Calu3 (cell line): Measurements from ENCODE around the gene IFIT5. TPM values are rescaled to one million over a fixed set of nuclear protein-coding genes. Genes with fewer than 3 reads are reported as not detected.

Source experiments
- BruUV-seq: library from RNA; stranded (reverse); fragments of 400-500 nt; replicated peaks from 2 replicates; lab custom pipeline; 2021; lab: Mats Ljungman, UMichigan
- CTCF ChIA-PET: fragments of 300-600 bp; sonication (Branson Sonifier 250); formaldehyde crosslinking; loops from one replicate; lab custom pipeline; 2022; ENCODE audit warnings: antibody characterized with exemption; lab: Charles Lee
- DNase-seq: peaks from one replicate; pipeline ENCODE4 v3.0.0; 2022
- H3K27ac Mint-ChIP-seq: one replicate; pipeline ENCODE4 v1.8.0; 2022; ENCODE audit warnings: mixed read lengths; ENCODE audit not compliant: unreplicated experiment
- H3K27me3 Mint-ChIP-seq: one replicate; pipeline ENCODE4 v1.8.0; 2022; ENCODE audit warnings: mixed read lengths; ENCODE audit not compliant: unreplicated experiment
- H3K36me3 Mint-ChIP-seq: one replicate; pipeline ENCODE4 v1.8.0; 2022; ENCODE audit warnings: mild to moderate bottlenecking, moderate library complexity, mixed read lengths; ENCODE audit not compliant: insufficient read depth, unreplicated experiment
- H3K4me1 Mint-ChIP-seq: one replicate; pipeline ENCODE4 v1.8.0; 2022; ENCODE audit warnings: mild to moderate bottlenecking, low read depth, mixed read lengths; ENCODE audit not compliant: unreplicated experiment
- H3K4me3 Mint-ChIP-seq: one replicate; pipeline ENCODE4 v1.8.0; 2022; ENCODE audit warnings: mild to moderate bottlenecking, low read depth, moderate library complexity, mixed read lengths; ENCODE audit not compliant: unreplicated experiment
- H3K9me3 Mint-ChIP-seq: one replicate; pipeline ENCODE4 v1.8.0; 2022; ENCODE audit warnings: low read depth, mixed read lengths; ENCODE audit not compliant: unreplicated experiment
- CTCF ChIP-seq: fragments of 200-600 bp; IDR thresholded peaks from one replicate; pipeline ENCODE4 v1.8.0; 2022; ENCODE audit warnings: antibody characterized with exemption; ENCODE audit not compliant: unreplicated experiment
- intact Hi-C: fragments of 100-400 bp; cut with micrococcal nuclease; formaldehyde crosslinking; loops from one replicate; pipeline ENCODE4 v1.10.0; 2022; ENCODE audit not compliant: unreplicated experiment
- total RNA-seq: library from RNA; stranded (reverse); gene quantifications from 2 replicates; pipeline ENCODE4 v1.2.3, GENCODE V29; 2022

The IFIT5 gene
- total RNA-seq, 1 experiment from 2014 or later = 13.8 TPM

DNA sequence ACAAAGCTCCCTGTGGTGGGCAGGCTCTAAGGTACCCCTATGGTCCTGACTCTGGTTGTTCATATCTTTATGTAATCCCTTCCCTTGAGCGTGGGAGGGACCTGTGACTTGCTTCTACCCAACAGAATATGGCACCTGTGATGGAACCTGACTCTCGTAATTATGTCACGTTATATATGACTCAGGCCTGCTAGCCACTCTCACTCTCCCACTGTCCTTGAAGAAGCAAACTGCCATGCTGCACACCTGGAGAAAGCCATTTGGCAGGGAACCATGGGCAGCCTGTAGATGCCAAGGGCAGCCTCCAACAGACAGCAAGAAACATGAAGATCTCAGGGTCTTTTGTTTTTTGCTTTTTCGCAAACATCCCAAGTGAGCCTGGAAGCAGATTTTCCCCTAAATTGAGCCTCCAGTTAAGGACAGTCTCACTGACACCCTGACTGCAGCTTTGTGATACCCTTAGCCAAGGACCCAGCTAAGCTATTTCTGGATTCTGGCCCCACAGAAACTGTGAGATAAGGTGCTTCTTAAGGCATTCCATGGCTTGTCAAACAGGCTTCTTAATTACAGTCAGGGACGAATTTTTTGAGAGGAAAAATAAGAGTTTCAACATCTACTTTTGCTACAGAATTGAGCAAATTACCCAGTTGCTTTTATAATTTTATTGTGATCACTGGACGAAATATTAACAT lies 49.6 kb downstream of the IFIT5 start:
- BruUV-seq = no TSS peak
- TF ChIP-seq CTCF = no peak
- Mint-ChIP-seq H3K9me3 (no peaks in the 10 kb centered on the region), H3K27ac (no peak overlapping the region), H3K4me1 (peaks cover 26% of the 10 kb centered on the region), H3K4me3 (no peak overlapping the region), H3K36me3 (no peaks in the 10 kb centered on the region), H3K27me3 (no peaks in the 10 kb centered on the region)
- CTCF ChIA-PET = no interaction called here
- intact Hi-C loops = no loop called here
- DNase-seq = no peak

DNA sequence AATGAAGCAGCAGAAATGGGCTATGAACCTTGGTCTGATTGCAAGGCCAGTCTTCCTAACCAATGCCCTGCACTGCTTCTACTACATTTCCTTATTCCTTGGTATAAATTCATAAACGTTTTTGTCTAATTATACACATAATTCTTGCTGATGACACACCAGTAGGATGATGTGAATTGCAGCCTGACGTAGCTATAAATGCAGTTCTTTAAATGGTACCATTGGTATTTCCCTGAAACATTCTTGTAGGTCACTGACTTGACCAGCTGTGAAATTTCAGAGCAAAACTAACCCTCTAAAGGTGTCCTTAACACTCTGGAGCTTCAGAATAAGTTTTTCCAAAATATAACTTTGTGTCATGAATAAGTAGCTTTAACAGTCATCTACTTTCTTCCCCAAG lies 50.8 kb downstream of the IFIT5 start:
- intact Hi-C loops = no loop called here
- no peak overlapping the region for H3K4me3 Mint-ChIP-seq
- no peak for DNase-seq
- CTCF ChIA-PET = no interaction called here
- no peak overlapping the region for H3K27ac Mint-ChIP-seq
- no peaks in the 10 kb centered on the region for H3K27me3 Mint-ChIP-seq
- BruUV-seq = no TSS peak
- H3K9me3 Mint-ChIP-seq = no peaks in the 10 kb centered on the region
- H3K4me1 Mint-ChIP-seq = peaks cover 35% of the 10 kb centered on the region
- no peaks in the 10 kb centered on the region for H3K36me3 Mint-ChIP-seq
- TF ChIP-seq CTCF = no peak

DNA sequence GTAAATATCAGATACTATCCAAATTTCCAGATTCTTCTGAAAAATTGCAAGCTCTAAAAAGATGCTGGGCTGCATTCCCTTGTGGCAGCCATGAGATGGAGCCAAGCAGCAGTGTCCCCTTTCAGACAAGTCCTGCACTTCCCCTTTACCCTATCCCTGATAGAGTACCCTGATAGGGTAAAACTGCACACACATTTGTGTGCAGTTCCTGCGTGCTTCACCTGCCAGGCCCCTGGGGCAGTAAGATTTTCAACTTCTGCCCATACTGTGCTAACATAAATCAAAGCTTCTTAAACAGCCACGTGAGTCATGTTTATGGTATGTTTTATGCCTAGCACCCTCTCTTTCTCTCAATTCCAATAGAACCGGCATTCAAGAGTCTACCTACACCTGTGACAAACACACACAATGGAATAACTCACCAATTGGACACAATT lies 52.2 kb downstream of the IFIT5 start:
- peak overlapping the region; percentile 54 for H3K27ac Mint-ChIP-seq
- H3K9me3 Mint-ChIP-seq = no peaks in the 10 kb centered on the region
- no peak for TF ChIP-seq CTCF
- BruUV-seq = no TSS peak
- H3K4me1 Mint-ChIP-seq = peaks cover 48% of the 10 kb centered on the region
- DNase-seq = peak; percentile 51
- CTCF ChIA-PET = interaction anchor here (1.2 to 1.6 kb wide), 3 partner anchors 83 to 89 kb away, joined by 3 to 10 read pairs (median 5); no protein-coding TSS in a partner anchor
- intact Hi-C loops = loop anchor here (2.0 kb wide), 2 partner anchors 40 to 88 kb away; no protein-coding TSS in a partner anchor
- H3K27me3 Mint-ChIP-seq = no peaks in the 10 kb centered on the region
- H3K36me3 Mint-ChIP-seq = no peaks in the 10 kb centered on the region
- no peak overlapping the region for H3K4me3 Mint-ChIP-seq

DNA sequence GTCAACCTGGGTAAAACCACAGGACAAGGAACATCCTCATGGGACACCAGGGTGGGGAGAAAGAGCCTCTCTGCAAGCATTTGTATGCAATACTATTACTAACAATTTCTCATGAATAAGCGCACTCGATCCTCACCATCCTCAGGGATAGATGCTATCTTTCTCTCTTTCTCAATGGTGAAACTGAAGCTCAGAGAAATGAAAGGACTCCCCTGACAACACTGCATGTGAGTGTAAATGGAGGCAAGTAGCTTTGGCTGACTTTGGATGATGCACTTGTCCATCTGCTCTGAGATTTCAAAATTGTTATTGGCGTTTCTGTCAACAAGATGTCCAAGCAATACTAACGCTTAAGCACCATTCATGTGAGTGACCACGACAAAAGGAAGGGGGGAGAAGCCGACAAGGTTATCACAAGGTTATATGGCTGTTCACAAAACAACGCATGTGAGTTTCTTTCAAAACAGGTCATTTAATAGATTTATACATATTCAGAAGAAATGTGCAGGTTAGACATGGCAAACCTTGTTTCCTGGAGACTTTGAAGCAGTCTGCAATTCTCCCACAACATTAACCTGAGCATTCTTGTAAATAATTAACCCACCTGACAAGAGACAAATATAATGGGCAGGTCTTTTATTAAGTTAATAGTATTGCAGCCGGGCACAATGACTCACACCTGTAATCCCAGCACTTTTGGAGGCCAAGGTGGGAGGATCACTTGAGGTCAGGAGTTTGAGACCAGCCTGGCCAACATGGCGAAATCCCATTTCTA lies 54.0 kb downstream of the IFIT5 start:
- peak; percentile 28 for DNase-seq

More for the DNA sequence above, 54.0 kb downstream of the IFIT5 start:
- BruUV-seq = no TSS peak
- Mint-ChIP-seq H3K27me3 (no peaks in the 10 kb centered on the region), H3K27ac (peak overlapping the region; percentile 20), H3K9me3 (no peaks in the 10 kb centered on the region), H3K4me1 (peaks cover 51% of the 10 kb centered on the region), H3K36me3 (no peaks in the 10 kb centered on the region), H3K4me3 (peak overlapping the region; percentile 14)
- TF ChIP-seq CTCF = no peak
- CTCF ChIA-PET = interaction anchor here (1.5 kb wide), 1 partner anchor 81 kb away, joined by 3 read pairs; no protein-coding TSS in a partner anchor
- intact Hi-C loops = no loop called here
